H1 (cell line): Measurements from ENCODE around the gene TMEM131L. TPM values are rescaled to one million over a fixed set of nuclear protein-coding genes. Genes with fewer than 3 reads are reported as not detected.

Experiments
- CTCF ChIA-PET: fragments of 300-600 bp; sonication (Branson Sonifier 250); formaldehyde crosslinking; loops from one replicate; lab custom pipeline; 2021; ENCODE audit not compliant: partially characterized antibody; lab: Charles Lee
- POLR2A ChIA-PET: fragments of 300-600 bp; sonication (Branson Sonifier 250); formaldehyde crosslinking; loops from one replicate; lab custom pipeline; 2021; ENCODE audit warnings: inconsistent platforms; ENCODE audit not compliant: partially characterized antibody; lab: Charles Lee
- DNase-seq, 2 experiments: peaks; one replicate each; pipeline versions ENCODE4 v3.0.0 to v3.0.0-alpha.2; 2010 to 2022; ENCODE audit warnings: low spot score in 2 of 2, low read depth in 1 of 2, mixed read lengths in 1 of 2
- FAIRE-seq: peaks from 2 replicates; lab custom pipeline; 2011; peaks lifted over from hg19 to GRCh38; lab: Jason Lieb, UNC
- H2AFZ ChIP-seq: 2 replicates; pipeline ENCODE4 v1.8.1; 2012; ENCODE audit warnings: low read length, inconsistent platforms
- H2AK5ac ChIP-seq: 2 replicates; pipeline ENCODE4 v1.6.1; 2013; ENCODE audit warnings: low read depth, low read length
- H2BK120ac ChIP-seq: replicated peaks from 2 replicates; pipeline ENCODE3; 2013; ENCODE audit warnings: low read depth, low read length, inconsistent platforms
- H2BK12ac ChIP-seq: 2 replicates; pipeline ENCODE4 v1.6.1; 2013; ENCODE audit warnings: low read depth, low read length
- H2BK15ac ChIP-seq: 2 replicates; pipeline ENCODE4 v1.6.1; 2013; ENCODE audit warnings: low read length
- H2BK20ac ChIP-seq: 2 replicates; pipeline ENCODE4 v1.6.1; 2013; ENCODE audit warnings: low read length
- H2BK5ac ChIP-seq: 2 replicates; pipeline ENCODE4 v1.6.1; 2013; ENCODE audit warnings: low read depth, low read length
- H3K14ac ChIP-seq: 2 replicates; pipeline ENCODE4 v1.6.1; 2013; ENCODE audit warnings: inconsistent platforms; ENCODE audit not compliant: insufficient read length
- H3K18ac ChIP-seq: 2 replicates; pipeline ENCODE4 v1.6.1; 2013; ENCODE audit warnings: low read length; ENCODE audit errors: extremely low read depth
- H3K23ac ChIP-seq: 2 replicates; pipeline ENCODE4 v1.6.1; 2013; ENCODE audit warnings: inconsistent platforms; ENCODE audit not compliant: insufficient read length
- H3K23me2 ChIP-seq: 2 replicates; pipeline ENCODE4 v1.6.1; 2013; ENCODE audit warnings: low read depth, low read length
- H3K27ac ChIP-seq: 2 replicates; pipeline ENCODE4 v1.6.1; 2011; ENCODE audit warnings: low read depth, low read length, inconsistent platforms
- H3K27me3 ChIP-seq, 4 experiments: replicated peaks in 1 of 4; 1 replicate in 1 of 4; 2 replicates in 3 of 4; pipeline versions ENCODE4 v1.6.1 to v1.8.1; 2011 to 2013; ENCODE audit warnings: low read length in 3 of 4, mild to moderate bottlenecking in 3 of 4, inconsistent platforms in 2 of 4, mixed read lengths in 2 of 4, moderate library complexity in 1 of 4; ENCODE audit not compliant: control insufficient read depth in 3 of 4, insufficient read depth in 3 of 4; ENCODE audit errors: extremely low read depth in 1 of 4
- H3K36me3 ChIP-seq, 4 experiments: 2 replicates each; pipeline versions ENCODE4 v1.6.1 to v1.8.1; 2011 to 2013; ENCODE audit warnings: mild to moderate bottlenecking in 4 of 4, low read length in 3 of 4, moderate library complexity in 2 of 4, control low read depth in 1 of 4, inconsistent platforms in 1 of 4; ENCODE audit not compliant: insufficient read depth in 4 of 4, control insufficient read depth in 2 of 4
- H3K4ac ChIP-seq: replicated peaks from 2 replicates; pipeline ENCODE3; 2013; ENCODE audit warnings: low read length, low read depth, mixed read lengths, inconsistent platforms; ENCODE audit not compliant: insufficient read length
- H3K4me1 ChIP-seq, 4 experiments: replicated peaks in 1 of 4; 1 replicate in 1 of 4; 2 replicates in 3 of 4; pipeline versions ENCODE4 v1.6.1 to v1.8.1; 2011 to 2013; ENCODE audit warnings: low read length in 3 of 4, inconsistent platforms in 2 of 4, mixed read lengths in 1 of 4; ENCODE audit not compliant: insufficient read depth in 4 of 4, control insufficient read depth in 3 of 4
- H3K4me2 ChIP-seq, 2 experiments: 2 replicates each; pipeline versions ENCODE4 v1.6.1 to v1.8.1; 2011 to 2013; ENCODE audit warnings: low read depth in 2 of 2, low read length in 2 of 2, control low read depth in 1 of 2, inconsistent platforms in 1 of 2, mild to moderate bottlenecking in 1 of 2; ENCODE audit not compliant: insufficient read depth in 1 of 2
- H3K4me3 ChIP-seq, 4 experiments: fragments of 200-600, 300-600 bp in 1 of 4; sonication (generic), shearing (Covaris generic), sonication (Bioruptor Twin) in 1 of 4; 2 replicates each; pipeline versions ENCODE4 v1.5.1 to v1.8.1; 2011 to 2016; ENCODE audit warnings: low read length in 4 of 4, low read depth in 3 of 4, control low read depth in 2 of 4, inconsistent platforms in 2 of 4, mild to moderate bottlenecking in 2 of 4, mixed read lengths in 1 of 4, moderate library complexity in 1 of 4; ENCODE audit not compliant: insufficient read depth in 2 of 4; ENCODE audit errors: extremely low read depth in 1 of 4
- H3K56ac ChIP-seq: replicated peaks from 2 replicates; pipeline ENCODE3; 2013; ENCODE audit warnings: low read depth, mild to moderate bottlenecking, mixed read lengths, low read length, inconsistent platforms; ENCODE audit not compliant: insufficient read length
- H3K79me1 ChIP-seq: 2 replicates; pipeline ENCODE4 v1.6.1; 2013; ENCODE audit warnings: low read depth, low read length, control low read depth
- H3K79me2 ChIP-seq, 2 experiments: 2 replicates each; pipeline versions ENCODE4 v1.6.1 to v1.8.1; 2012 to 2013; ENCODE audit warnings: low read length in 2 of 2, mild to moderate bottlenecking in 2 of 2, inconsistent platforms in 1 of 2; ENCODE audit not compliant: insufficient read depth in 2 of 2, control insufficient read depth in 1 of 2
- H3K9ac ChIP-seq, 4 experiments: replicated peaks in 1 of 4; 1 replicate in 1 of 4; 2 replicates in 3 of 4; pipeline versions ENCODE4 v1.6.1 to v1.8.1; 2011 to 2013; ENCODE audit warnings: low read depth in 3 of 4, low read length in 3 of 4, control low read depth in 2 of 4, mild to moderate bottlenecking in 2 of 4, moderate library complexity in 2 of 4, inconsistent platforms in 1 of 4; ENCODE audit errors: extremely low read depth in 1 of 4
- H3K9me3 ChIP-seq, 2 experiments: 2 replicates each; pipeline versions ENCODE4 v1.6.1 to v1.8.1; 2012 to 2013; ENCODE audit warnings: mild to moderate bottlenecking in 2 of 2, moderate library complexity in 2 of 2, control low read depth in 1 of 2, inconsistent platforms in 1 of 2, low read depth in 1 of 2, low read length in 1 of 2, mixed read lengths in 1 of 2; ENCODE audit not compliant: insufficient read depth in 2 of 2
- H4K20me1 ChIP-seq, 2 experiments: replicated peaks in 1 of 2; 2 replicates each; pipeline versions ENCODE3 to v1.8.1; 2011 to 2013; ENCODE audit warnings: inconsistent platforms in 2 of 2, low read length in 2 of 2, mild to moderate bottlenecking in 1 of 2; ENCODE audit not compliant: insufficient read depth in 2 of 2, control insufficient read depth in 1 of 2
- H4K5ac ChIP-seq: 2 replicates; pipeline ENCODE4 v1.6.1; 2013; ENCODE audit warnings: low read length, low read depth, mixed read lengths, inconsistent platforms; ENCODE audit not compliant: insufficient read length
- H4K8ac ChIP-seq: 2 replicates; pipeline ENCODE4 v1.8.0; 2013; ENCODE audit warnings: mild to moderate bottlenecking, moderate library complexity, low read length, inconsistent platforms; ENCODE audit not compliant: insufficient read depth; ENCODE audit errors: extremely low read depth
- H4K91ac ChIP-seq: replicated peaks from 2 replicates; pipeline ENCODE3; 2013; ENCODE audit warnings: low read length, mixed read lengths, inconsistent platforms; ENCODE audit not compliant: insufficient read length
- CBX8 ChIP-seq: fragments of 300-800, 300-1000 bp; sonication (generic); IDR thresholded peaks from 2 replicates; pipeline ENCODE4 v1.7.1; 2016; ENCODE audit warnings: low read depth, low read length, borderline replicate concordance
- CEBPB ChIP-seq: IDR thresholded peaks from 2 replicates; pipeline ENCODE4 v1.6.1; 2012; ENCODE audit warnings: low read depth, low read length
- EGR1 ChIP-seq: IDR thresholded peaks from 2 replicates; pipeline ENCODE4 v1.6.1; 2011; ENCODE audit warnings: low read depth, low read length, borderline replicate concordance
- FOSL1 ChIP-seq: IDR thresholded peaks from 2 replicates; pipeline ENCODE4 v1.6.1; 2011; ENCODE audit warnings: mild to moderate bottlenecking, low read depth, low read length, moderate library complexity; ENCODE audit not compliant: insufficient read depth
- GTF2F1 ChIP-seq: IDR thresholded peaks from 2 replicates; pipeline ENCODE4 v1.6.1; 2012; ENCODE audit warnings: low read depth, low read length, improper control_type of control experiment, borderline replicate concordance
- RNF2 ChIP-seq: fragments of 200-900, 300-1000 bp; sonication (generic); IDR thresholded peaks from 2 replicates; pipeline ENCODE4 v1.7.1; 2016; ENCODE audit warnings: borderline replicate concordance, low read depth, mild to moderate bottlenecking, antibody characterized with exemption, low read length; ENCODE audit not compliant: poor library complexity, severe bottlenecking; ENCODE audit errors: missing control alignments
- SIN3A ChIP-seq, 2 experiments: IDR thresholded peaks in 1 of 2; conservative IDR thresholded peaks in 1 of 2; 2 replicates each; pipeline ENCODE4 v1.6.1; 2011 to 2012; ENCODE audit warnings: low read length in 2 of 2, improper control_type of control experiment in 1 of 2, low read depth in 1 of 2, mild to moderate bottlenecking in 1 of 2
- SIRT6 ChIP-seq: IDR thresholded peaks from one replicate; pipeline ENCODE4 v1.7.1; 2012; ENCODE audit warnings: low read length, inconsistent platforms
- TCF12 ChIP-seq: IDR thresholded peaks from 2 replicates; pipeline ENCODE4 v1.6.1; 2011; ENCODE audit warnings: low read depth, mild to moderate bottlenecking, low read length
- YY1 ChIP-seq: IDR thresholded peaks from 2 replicates; pipeline ENCODE4 v1.6.1; 2011; ENCODE audit warnings: low read depth, mild to moderate bottlenecking, low read length
- ZNF274 ChIP-seq: IDR thresholded peaks from 2 replicates; pipeline ENCODE4 v1.7.0; 2012; ENCODE audit warnings: low read length, borderline replicate concordance; ENCODE audit errors: extremely low read depth
- WGBS, 2 experiments: shearing (Covaris generic) in 1 of 2; methylation state at CpG; one replicate each; pipeline versions ENCODE4 v1.1.6 to v1.1.7; 2013 to 2015; ENCODE audit warnings: low lambda C conversion rate in 2 of 2, mixed read lengths in 2 of 2, inconsistent platforms in 1 of 2, low coverage in 1 of 2, missing lambda C conversion rate in 1 of 2; ENCODE audit not compliant: insufficient replicate concordance in 2 of 2, insufficient coverage in 1 of 2, insufficient read length in 1 of 2; ENCODE audit errors: extremely low coverage in 1 of 2, missing lambda C conversion rate in 1 of 2; 5-methylcytosine and 5-hydroxymethylcytosine counted together
- polyA plus RNA-seq, 7 experiments: library from polyadenylated mRNA; depleted of rRNA in 3 of 7; stranded (reverse) in 5 of 7; unstranded in 2 of 7; fragments of >200 nt in 5 of 7; fragments of 200-250 nt in 2 of 7; gene quantifications; 1 replicate in 5 of 7; 2 replicates in 1 of 7; 4 replicates in 1 of 7; pipeline versions ENCODE4 v1.2.1 to v1.2.3, GENCODE V29; 2011 to 2013; ENCODE audit warnings: missing spikeins in 2 of 7, mixed read lengths in 2 of 7
- total RNA-seq: library from RNA; stranded (reverse); fragmentation: NEBNext Ultra II Directional; extraction: Animal tissue kit (Norgen Biotek cat#: 25700); gene quantifications from 2 replicates; pipeline ENCODE4 v1.2.1, GENCODE V29; 2021

TMEM131L gene
- total and polyA plus RNA-seq, 2 of the 8 experiments (the other 6 are each of a cell fraction or from before 2014, with no cell fraction given) = 14.3 to 26.1 TPM

- H2AFZ ChIP-seq = no peak overlapping the region
- no peak overlapping the region for H3K4me2 ChIP-seq
- H3K4ac ChIP-seq = no peak overlapping the region
- no peak overlapping the region for H2AK5ac ChIP-seq
- no peaks in the 10 kb centered on the region for H3K23me2 ChIP-seq
- H3K4me1 ChIP-seq = peaks cover 0 to 3% (median 0%) of the 10 kb centered on the region in 4 experiments; a peak in 2 of 7 replicates
- H3K9me3 ChIP-seq = no peaks in the 10 kb centered on the region
- H4K20me1 ChIP-seq = peaks cover 3 to 6% of the 10 kb centered on the region in 2 experiments
- no peak overlapping the region for H4K91ac ChIP-seq
- POLR2A ChIA-PET = interaction anchor here (1.4 to 1.8 kb wide), 2 partner anchors 12 to 25 kb away, joined by 3 to 4 read pairs; no protein-coding TSS in a partner anchor
- H4K5ac ChIP-seq = no peak overlapping the region
- H3K4me3 ChIP-seq = no peak overlapping the region
- no peak overlapping the region for H3K23ac ChIP-seq
- no peak for DNase-seq
- no peak overlapping the region for H4K8ac ChIP-seq
- H2BK12ac ChIP-seq = no peak overlapping the region
- WGBS, 2 experiments = 91% methylated on average over 8 of the region's 8 CpGs; no CpG with 5 or more reads in 1 of the 2 experiments
- peaks cover 0 to 18% (median 9%) of the 10 kb centered on the region in 4 experiments; a peak in 4 of 8 replicates for H3K36me3 ChIP-seq
- FAIRE-seq = no peak
- no peak overlapping the region for H3K18ac ChIP-seq
- no peak overlapping the region for H2BK120ac ChIP-seq
- no peak overlapping the region for H3K14ac ChIP-seq
- no peak overlapping the region for H3K9ac ChIP-seq
- CTCF ChIA-PET = interaction anchor here (0.7 kb wide), 1 partner anchor 65 kb away, joined by 3 read pairs; no protein-coding TSS in a partner anchor
- H3K79me1 ChIP-seq = peaks cover 7% of the 10 kb centered on the region; the same call in 1 of the 2 replicates
- no peak overlapping the region for H3K27ac ChIP-seq
- no peak overlapping the region for H2BK20ac ChIP-seq
- no peaks in the 10 kb centered on the region for H3K27me3 ChIP-seq
- no peak overlapping the region for H2BK15ac ChIP-seq
- H3K79me2 ChIP-seq = peaks cover 0 to 23% of the 10 kb centered on the region in 2 experiments; a peak in 2 of 4 replicates
- no peak overlapping the region for H3K56ac ChIP-seq
- no peak overlapping the region for H2BK5ac ChIP-seq
- TF ChIP-seq ZNF274 = no peak
- no peak for TF ChIP-seq SIN3A (conservative IDR thresholded peaks at IDR 0.05 in 1 of 2, IDR thresholded peaks at IDR 0.05 in 1 of 2; ENCODE audit: low read depth in 1 of 2, low read length in 2 of 2)
- TF ChIP-seq GTF2F1 = no peak
- no peak for TF ChIP-seq FOSL1
- no peak for TF ChIP-seq TCF12
- no peak for TF ChIP-seq CBX8
- no peak for TF ChIP-seq RNF2
- TF ChIP-seq CEBPB = no peak
- no peak for TF ChIP-seq YY1
- no peak for TF ChIP-seq SIRT6
- no peak for TF ChIP-seq EGR1
Measured at GRCh38 chr4:153476829-153477574, 10.8 kb downstream of the TMEM131L start.
